ENCODE results near the gene NRN1.

- TF ChIP-seq CTCF (IDR thresholded peaks at IDR 0.05) = no peak
- no peak for TF ChIP-seq POLR2A (IDR thresholded peaks at IDR 0.05)
These were observed 2.1 kb upstream of the NRN1 start for GRCh38 chr6:6008648-6009421.

Data from lower leg skin (tissue), 3 donors.